ENCODE measurements around the gene ST3GAL3. TPM values are rescaled to one million over a fixed set of nuclear protein-coding genes. Genes with fewer than 3 reads are reported as not detected.

ST3GAL3 gene
- total RNA-seq, 1 donor, result 16.8 TPM

GRCh38 chr1:43729816-43730463, 22.6 kb downstream of the ST3GAL3 start:
- no peak overlapping the region for H3K4me3 ChIP-seq (ENCODE audit: low read depth, low read length)
- no peak for DNase-seq (ENCODE audit: low read depth)
- TF ChIP-seq, protein P1, sequence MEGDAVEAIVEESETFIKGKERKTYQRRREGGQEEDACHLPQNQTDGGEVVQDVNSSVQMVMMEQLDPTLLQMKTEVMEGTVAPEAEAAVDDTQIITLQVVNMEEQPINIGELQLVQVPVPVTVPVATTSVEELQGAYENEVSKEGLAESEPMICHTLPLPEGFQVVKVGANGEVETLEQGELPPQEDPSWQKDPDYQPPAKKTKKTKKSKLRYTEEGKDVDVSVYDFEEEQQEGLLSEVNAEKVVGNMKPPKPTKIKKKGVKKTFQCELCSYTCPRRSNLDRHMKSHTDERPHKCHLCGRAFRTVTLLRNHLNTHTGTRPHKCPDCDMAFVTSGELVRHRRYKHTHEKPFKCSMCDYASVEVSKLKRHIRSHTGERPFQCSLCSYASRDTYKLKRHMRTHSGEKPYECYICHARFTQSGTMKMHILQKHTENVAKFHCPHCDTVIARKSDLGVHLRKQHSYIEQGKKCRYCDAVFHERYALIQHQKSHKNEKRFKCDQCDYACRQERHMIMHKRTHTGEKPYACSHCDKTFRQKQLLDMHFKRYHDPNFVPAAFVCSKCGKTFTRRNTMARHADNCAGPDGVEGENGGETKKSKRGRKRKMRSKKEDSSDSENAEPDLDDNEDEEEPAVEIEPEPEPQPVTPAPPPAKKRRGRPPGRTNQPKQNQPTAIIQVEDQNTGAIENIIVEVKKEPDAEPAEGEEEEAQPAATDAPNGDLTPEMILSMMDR (IDR thresholded peaks at IDR 0.05; ENCODE audit: insufficient read depth, low read depth, low read length), result no peak

DNA sequence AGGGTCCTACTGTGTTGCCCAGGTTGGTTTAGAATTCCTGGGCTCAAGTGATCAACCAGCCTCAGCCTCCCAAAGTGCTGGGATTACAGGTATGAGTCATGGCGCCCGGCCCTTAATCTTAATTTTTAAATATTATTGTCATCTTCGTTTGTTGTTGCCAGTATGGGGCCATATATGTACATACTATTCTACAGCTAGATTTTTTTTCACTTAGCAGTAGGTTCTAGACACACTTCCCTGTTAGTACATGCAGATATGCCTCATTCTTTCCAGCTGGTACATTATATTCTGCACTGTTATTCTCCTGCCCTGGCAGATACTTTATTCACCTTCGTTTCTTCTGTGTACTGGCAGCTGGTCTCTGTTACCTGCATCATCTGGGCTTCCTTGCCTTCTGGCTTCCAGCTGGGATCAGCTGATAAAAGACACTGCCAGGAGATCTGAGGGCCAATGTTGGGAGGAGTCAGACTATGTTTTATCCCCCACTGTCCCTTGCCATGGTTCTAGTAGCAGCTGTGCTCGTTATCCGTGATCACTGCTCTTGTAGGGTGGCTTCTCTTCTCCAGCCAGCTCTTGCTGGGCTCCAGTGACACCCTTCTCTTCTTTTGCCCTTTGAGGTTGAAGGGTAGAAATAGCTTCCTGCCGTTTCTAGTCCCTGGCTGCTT, 24.7 kb downstream of the ST3GAL3 start:
- no peak for DNase-seq (ENCODE audit: low read depth)
- no peak overlapping the region for H3K4me3 ChIP-seq (ENCODE audit: low read depth, low read length)
- TF ChIP-seq, protein P1 (IDR thresholded peaks at IDR 0.05; ENCODE audit: insufficient read depth, low read depth, low read length), result no peak

- H3K4me3 ChIP-seq (ENCODE audit: low read depth, low read length), result no peak overlapping the region
- TF ChIP-seq, protein P1 (IDR thresholded peaks at IDR 0.05; ENCODE audit: insufficient read depth, low read depth, low read length), result no peak
- DNase-seq (ENCODE audit: low read depth), result no peak
These were observed 29.5 kb downstream of the ST3GAL3 start for GRCh38 chr1:43736819-43737218.

DNA sequence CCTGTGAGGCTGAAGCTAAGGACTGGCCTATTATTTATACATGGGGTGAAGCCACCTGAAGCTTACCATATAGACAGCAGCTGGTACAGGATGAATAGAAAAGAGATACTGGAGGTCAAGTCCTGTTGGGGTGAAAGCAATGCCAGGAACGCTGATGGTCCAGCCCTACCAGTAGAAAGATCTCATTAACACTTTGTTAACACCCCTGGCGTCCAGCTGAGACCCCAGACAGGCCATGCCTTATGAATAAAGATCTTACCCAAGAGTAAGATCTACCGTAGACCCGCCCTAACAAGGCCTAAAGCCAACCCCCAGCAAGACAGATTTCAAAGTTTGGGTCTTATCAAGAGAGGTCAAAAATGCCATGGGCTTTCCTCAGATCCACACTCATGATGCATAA, 34.7 kb downstream of the ST3GAL3 start:
- TF ChIP-seq, protein P1 (IDR thresholded peaks at IDR 0.05; ENCODE audit: insufficient read depth, low read depth, low read length), result no peak
- H3K4me3 ChIP-seq (ENCODE audit: low read depth, low read length), result no peak overlapping the region
- no peak for DNase-seq (ENCODE audit: low read depth)

- no peak overlapping the region for H3K4me3 ChIP-seq (ENCODE audit: low read depth, low read length)
- no peak for DNase-seq (ENCODE audit: low read depth)
- TF ChIP-seq, protein P1 (IDR thresholded peaks at IDR 0.05; ENCODE audit: insufficient read depth, low read depth, low read length), result no peak
These were observed 35.9 kb downstream of the ST3GAL3 start for GRCh38 chr1:43743206-43743605.

DNA sequence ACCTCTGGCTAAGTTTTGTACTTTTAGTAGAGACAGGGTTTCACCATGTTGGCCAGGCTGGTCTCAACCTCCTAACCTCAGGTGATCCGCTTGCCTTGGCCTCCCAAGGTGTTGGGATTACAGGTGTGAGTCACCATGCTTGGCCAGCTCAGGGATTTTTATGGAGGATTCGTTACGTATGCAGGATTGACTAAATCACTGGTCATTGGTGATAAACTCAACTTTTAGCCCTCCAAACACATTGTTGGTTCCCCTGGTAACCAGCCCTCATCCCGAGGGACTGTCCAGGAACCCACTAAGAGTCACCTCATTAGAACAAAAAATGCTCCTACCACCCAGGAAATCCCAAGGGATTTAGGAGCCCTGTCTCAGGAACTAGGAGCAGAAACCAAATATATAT, 40.4 kb downstream of the ST3GAL3 start:
- TF ChIP-seq, protein P1 (IDR thresholded peaks at IDR 0.05; ENCODE audit: insufficient read depth, low read depth, low read length), result no peak
- no peak for DNase-seq (ENCODE audit: low read depth)
- no peak overlapping the region for H3K4me3 ChIP-seq (ENCODE audit: low read depth, low read length)

All from fibroblast of villous mesenchyme (primary cell).